NCI-H1105 (cell line): ENCODE results near the gene NOD1.
"Not testable (repeated sequence)": the region's sequence is repeated elsewhere in the genome, so short reads cannot be mapped to it uniquely, and the experiment has no call there.

ENCODE experiments used
- DNase-seq: peaks from one replicate; lab custom pipeline; 2025; lab: John Stamatoyannopoulos, UW

The NOD1 gene

GRCh38 chr7:30447466-30447865 lies 31.1 kb downstream of the NOD1 start:
- no peak for DNase-seq

GRCh38 chr7:30446266-30446665 lies 32.3 kb downstream of the NOD1 start:
- no peak for DNase-seq

- DNase-seq: no peak
Measured at GRCh38 chr7:30445770-30446169, 32.8 kb downstream of the NOD1 start.

DNA sequence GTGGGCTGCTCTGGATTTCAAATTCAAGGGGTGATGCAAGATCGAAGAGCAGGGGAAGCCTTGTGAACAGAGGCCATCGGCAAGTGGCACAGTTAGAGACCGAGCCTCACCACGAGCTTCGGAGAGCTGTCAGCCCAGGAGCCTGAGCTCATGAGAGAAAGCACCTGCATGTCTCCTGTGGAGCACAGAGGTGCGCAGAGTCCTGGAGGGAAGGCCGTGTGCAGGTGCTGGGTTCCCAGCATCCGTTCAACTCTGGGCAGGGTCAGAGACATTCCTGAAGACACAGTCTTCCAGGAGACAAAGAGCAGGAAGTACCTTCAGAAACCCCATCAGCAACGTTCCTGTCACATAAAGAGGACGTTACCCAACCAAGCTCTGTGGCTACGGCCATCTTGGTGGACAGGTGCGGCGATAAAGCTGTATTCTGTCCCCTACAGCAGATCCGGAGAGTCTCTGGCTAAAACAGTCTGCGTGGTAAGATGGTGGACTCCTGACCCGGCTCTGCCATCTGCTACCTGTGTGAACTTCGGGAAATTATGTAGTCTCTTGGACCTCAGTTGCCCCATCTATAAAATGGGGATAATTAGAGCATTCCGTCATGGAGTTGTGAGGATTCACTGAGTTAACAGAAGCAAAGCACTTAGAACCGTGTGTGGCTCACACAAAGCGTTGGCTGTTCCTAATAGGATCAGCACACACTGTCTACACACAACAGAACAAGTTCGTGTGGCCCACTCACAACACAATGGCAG lies 40.6 kb downstream of the NOD1 start:
- DNase-seq: no peak

GRCh38 chr7:30436518-30436917 lies 42.1 kb downstream of the NOD1 start:
- no peak for DNase-seq

GRCh38 chr7:30436046-30436445 lies 42.5 kb downstream of the NOD1 start:
- DNase-seq: no peak

- DNase-seq: no peak
Measured at GRCh38 chr7:30434140-30434799, 44.3 kb downstream of the NOD1 start.

DNA sequence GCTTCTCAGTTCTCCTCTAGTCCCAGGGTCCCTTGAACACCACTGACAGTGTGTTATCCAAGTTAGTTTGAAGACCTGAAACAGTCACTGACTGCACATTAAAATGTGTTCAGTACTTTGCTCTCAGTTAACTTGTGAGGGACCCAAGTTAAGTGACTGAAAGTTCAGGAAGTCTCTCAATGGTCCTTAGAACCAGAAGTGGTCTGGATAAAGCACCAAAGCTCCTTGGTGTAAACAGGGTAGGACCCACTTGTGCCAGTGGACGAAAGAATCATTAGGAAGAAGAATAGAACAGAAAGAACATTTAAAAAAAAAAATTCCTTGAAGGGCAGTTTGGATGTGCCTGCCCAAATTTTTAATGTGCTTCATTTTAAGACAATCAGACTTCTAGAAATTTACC lies 45.1 kb downstream of the NOD1 start:
- no peak for DNase-seq

DNA sequence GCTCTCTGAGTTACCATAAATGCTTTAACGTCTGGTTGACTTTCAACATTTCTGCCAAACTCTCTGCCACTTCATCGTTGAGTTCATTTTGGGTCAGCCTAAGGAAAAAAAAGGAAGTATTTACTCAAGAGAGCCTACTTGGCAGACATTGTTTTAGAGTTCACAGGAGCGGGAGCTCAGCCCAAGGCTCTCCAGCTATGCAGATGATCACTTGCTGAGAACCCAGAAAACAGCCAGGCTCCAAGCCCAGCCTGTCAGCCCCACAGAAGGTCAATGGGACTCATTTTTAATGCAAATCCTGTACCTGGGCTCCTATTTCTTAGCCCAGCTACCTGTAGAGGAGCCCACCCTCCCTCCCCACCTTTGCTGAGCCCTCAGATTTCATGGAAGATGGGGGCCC lies 45.5 kb downstream of the NOD1 start:
- no peak for DNase-seq

DNA sequence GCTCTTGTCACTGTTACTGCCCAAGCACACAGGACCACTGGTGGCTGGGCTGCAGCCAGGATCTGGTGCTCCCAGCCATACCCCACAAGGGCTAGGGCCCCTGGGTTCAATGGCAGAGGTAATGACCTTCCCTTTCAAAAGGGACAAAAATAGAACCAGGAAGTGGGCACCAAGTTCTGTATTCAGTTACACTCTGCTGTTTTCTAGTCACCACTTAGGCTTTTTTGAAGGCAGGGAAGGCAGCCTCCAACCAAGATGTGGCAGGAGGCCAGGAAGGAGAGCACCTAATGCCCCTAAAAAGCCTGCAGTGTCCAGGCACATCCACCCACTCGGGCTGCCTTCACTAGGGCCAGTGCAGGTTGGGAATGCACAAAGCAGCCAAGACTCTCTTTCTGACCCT lies 47.8 kb downstream of the NOD1 start:
- DNase-seq: no peak

DNA sequence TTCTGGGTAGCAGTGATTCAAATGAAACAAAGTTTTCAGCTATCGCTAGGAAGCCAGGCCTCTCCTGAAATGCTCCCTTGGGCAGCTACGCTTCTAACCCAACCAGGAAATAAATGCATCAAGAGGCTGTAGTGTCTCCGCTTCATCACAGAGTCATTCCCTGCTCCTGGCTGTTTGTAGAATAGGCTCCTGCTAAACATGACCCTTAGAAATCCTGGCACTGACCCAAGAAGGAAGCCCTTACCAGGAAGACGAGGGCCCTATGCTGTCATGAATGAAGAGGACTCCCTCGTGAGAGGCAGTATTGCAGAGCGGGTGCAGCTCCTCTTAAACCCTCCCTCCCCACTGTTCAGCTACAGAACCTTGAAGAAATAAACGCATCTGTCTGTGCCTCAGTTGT lies 48.3 kb downstream of the NOD1 start:
- DNase-seq: no peak

DNA sequence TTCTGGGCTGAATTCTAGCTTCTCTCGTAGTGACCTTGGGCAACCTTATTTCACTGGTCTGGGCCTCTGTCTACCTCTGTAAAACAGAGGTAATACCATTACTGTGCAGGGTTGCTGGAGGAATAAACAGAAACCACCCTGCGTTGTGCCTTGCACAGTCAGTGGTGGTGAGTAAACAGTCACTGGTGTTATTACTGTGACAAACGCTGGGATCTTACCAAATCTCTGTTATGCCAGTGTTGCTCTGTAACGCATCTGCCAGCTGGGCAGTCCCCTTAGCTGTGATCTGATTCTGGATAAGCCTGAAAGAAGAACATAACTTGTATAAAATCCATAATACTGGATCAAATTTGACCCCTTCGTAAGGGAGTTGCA lies 49.4 kb downstream of the NOD1 start:
- DNase-seq: no peak

DNA sequence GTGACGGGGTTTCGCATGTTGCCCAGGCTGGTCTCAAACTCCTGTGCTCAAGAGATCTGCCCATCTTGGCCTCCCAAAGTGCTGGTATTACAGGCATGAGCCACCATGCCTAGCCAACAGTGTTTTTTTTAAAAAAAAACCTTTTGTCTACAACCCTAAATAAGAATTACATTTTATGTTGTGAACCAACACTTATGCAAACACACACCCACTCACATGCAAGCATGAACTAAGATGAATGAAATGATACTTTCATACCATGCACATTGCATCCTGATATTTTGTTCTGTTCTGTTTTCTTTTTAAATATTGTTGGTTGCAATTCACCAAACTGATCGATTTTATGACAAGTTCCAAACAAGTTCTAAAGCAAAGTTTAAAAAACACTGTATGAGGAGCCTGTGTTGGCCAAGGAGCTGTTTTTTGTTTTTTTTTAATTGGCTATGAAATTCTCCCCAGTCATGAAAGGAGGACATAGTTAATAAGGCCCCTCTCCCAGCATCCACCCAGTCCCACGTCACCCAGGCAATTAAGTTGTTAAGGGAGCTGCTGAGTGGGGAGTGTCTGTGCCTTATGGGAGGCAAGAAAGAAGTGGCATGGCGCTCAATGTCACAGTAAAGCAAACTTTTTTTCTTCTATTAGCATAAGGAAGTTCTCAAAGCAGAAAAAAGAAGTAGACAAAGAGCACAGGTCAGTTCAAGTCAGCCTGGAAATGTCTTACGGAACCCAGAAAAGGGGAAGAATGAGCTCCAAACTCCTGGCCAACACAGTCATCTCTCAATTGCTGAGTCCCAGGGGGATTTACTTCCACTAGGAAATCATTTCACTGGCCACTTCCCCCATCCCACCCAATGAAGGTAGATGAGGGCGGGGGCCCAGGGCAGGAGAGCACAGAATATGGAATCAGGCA lies 50.1 kb downstream of the NOD1 start:
- DNase-seq: no peak

- DNase-seq: no peak
Measured at GRCh38 chr7:30427296-30428070, 51.1 kb downstream of the NOD1 start.

GRCh38 chr7:30424506-30424905 lies 54.1 kb downstream of the NOD1 start:
- no peak for DNase-seq

DNA sequence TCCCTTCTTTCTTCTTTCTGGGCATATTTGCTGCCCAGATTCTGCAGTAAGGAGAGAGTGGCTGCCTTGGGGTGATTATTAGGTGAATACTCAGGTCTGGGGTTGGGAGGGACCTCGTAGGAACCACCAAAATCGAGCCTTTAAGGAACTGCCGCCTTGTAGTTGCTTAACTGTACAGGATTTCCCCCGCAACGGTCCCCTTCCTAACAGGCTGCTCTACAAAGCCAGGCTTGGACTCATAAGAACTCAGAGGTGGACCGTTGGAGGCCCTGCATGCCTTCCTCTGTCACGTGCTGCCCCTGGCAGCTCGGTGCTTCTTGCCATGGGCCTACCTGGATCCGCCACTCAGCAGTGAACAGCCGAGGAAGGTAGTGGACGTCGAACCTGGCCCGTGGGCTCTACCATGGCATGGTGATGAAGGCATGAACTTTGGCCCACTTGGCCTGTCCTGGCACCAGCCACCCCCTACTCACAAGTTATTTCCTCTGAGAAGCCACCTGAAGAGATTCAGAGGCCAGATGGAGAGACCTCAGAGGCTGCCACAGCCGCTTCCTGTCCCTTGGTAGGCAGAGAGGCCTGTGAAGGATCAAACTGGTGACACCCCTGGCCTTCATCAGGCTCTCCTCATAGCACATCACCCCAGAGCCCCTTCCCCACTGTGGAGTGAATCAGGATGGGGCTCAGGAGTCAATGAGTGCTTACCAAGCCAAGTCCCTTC lies 54.6 kb downstream of the NOD1 start:
- DNase-seq: no peak

GRCh38 chr7:30422922-30423321 lies 55.7 kb downstream of the NOD1 start:
- no peak for DNase-seq

DNA sequence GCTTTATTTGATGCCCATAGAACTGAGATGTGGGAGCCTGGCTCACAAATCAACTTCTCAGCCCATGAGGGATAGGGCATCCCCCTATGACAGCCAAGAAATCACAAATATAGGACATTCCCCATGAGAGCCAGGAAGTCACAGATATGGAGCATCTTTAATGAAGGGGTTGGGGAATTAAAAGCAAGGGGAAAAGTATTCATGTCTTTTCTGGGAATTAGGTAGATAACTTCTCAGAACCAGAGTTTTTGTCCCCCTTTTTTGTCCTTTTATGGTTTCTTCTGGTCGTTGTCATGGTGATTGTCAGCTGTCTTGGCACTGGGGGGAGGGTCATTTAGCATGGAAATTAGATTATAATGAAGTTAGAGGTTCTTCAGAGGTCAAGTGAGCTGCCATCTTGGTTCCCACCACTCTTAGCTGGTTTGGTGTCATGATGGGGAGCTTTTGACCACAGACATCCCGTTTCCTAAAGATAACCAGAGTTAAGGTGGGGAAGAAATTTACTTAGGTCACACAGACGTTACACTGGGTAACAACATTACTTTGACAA lies 56.9 kb downstream of the NOD1 start:
- DNase-seq: no peak

DNA sequence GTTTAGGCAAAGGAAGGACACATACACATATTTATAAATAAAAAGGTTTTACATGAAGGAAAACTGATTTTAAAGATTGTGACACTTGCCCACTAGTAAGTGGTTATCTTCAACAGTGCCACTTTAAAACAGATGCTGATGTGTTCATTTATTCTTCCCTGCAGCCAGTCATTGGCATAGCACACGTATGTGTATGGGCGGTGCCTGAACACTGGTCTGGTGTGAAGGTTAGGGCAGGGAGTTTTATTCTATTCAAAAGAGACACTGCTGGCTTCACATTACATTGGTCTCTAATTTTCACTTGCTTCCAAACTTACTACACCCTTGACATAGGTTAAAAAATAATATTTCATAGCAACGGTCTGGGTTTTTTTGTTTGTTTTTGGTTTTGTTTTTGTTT lies 57.9 kb downstream of the NOD1 start:
- DNase-seq: no peak

DNA sequence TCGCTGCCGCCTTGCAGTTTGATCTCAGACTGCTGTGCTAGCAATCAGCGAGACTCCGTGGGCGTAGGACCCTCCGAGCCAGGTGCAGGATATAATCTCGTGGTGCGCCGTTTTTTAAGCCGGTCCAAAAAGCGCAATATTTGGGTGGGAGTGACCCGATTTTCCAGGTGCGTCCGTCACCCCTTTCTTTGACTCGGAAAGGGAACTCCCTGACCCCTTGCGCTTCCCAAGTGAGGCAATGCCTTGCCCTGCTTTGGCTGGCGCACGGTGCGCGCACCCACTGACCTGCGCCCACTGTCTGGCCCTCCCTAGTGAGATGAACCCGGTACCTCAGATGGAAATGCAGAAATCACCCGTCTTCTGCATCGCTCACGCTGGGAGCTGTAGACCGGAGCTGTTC lies 58.5 kb downstream of the NOD1 start:
- DNase-seq: not testable (repeated sequence)

- no peak for DNase-seq
Measured at GRCh38 chr7:30413864-30414263, 64.7 kb downstream of the NOD1 start.
